Cardiac fibroblast (primary cell): ENCODE data around the gene EIPR1.

Experiments
- DNase-seq, 2 donors: peaks; one replicate each; pipeline versions ENCODE4 v3.0.0 to v3.0.0-alpha.2; 2010; ENCODE audit warnings: low read depth in 2 of 2
- H3K4me3 ChIP-seq, 2 donors: replicated peaks in 1 of 2; 1 replicate in 1 of 2; 2 replicates in 1 of 2; pipeline ENCODE4 v1.5.1; 2011; ENCODE audit warnings: low read depth in 2 of 2, low read length in 2 of 2, mild to moderate bottlenecking in 2 of 2, moderate library complexity in 1 of 2
- CTCF ChIP-seq: IDR thresholded peaks from one replicate; pipeline ENCODE4 v1.5.1; 2011; ENCODE audit warnings: low read depth, mild to moderate bottlenecking, low read length, inconsistent platforms

The EIPR1 gene

GRCh38 chr2:3251946-3252345 is 125.7 kb downstream of the EIPR1 start:
- TF ChIP-seq CTCF: no peak
- peak in 1 of 2 donors; percentile 28 for DNase-seq
- H3K4me3 ChIP-seq: no peak overlapping the region

- TF ChIP-seq CTCF: no peak
- no peak for DNase-seq
- no peak overlapping the region for H3K4me3 ChIP-seq
These were observed 128.1 kb downstream of the EIPR1 start for GRCh38 chr2:3249476-3249962.

- DNase-seq: no peak
- H3K4me3 ChIP-seq: no peak overlapping the region
- no peak for TF ChIP-seq CTCF
These were observed 128.7 kb downstream of the EIPR1 start for GRCh38 chr2:3248754-3249475.

- no peak for DNase-seq
- TF ChIP-seq CTCF: no peak
These were observed 130.5 kb downstream of the EIPR1 start for GRCh38 chr2:3246928-3247714.

GRCh38 chr2:3246406-3246805 is 131.2 kb downstream of the EIPR1 start:
- no peak for DNase-seq
- H3K4me3 ChIP-seq: no peak overlapping the region
- TF ChIP-seq CTCF: no peak

More at GRCh38 chr2:3246928-3247714, 130.5 kb downstream of the EIPR1 start:
- H3K4me3 ChIP-seq: no peak overlapping the region

GRCh38 chr2:3244486-3244885 is 133.1 kb downstream of the EIPR1 start:
- no peak for DNase-seq
- H3K4me3 ChIP-seq: no peak overlapping the region
- no peak for TF ChIP-seq CTCF
